ENCODE data around the gene EDARADD.

DNA sequence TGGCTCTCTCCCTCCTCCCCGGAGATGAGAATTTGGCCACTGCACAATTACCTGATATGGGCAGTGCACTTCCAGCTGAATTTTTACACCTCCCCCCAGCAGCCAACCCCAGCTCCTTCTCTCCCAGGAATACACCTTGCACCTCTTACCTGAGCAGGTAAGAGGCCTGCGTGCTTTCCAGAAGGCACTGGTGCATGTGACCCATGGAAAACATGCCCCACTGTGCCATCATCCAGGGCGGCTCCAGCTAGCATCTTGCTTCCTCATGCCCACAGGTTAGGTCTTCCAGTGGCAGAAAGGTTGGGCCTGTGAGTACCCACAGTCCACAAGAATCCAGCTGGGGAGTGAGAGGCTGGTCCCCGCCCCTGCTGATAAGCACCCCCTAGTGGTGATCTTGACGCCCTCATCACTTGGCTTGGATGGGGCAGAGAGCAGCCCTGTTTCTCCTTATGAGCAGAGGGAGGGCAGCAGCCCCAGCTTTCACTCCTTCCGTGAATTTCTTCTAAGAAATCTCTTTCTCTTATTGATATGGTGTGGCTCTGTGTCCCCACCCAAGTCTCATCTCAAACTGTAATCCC lies 57.8 kb downstream of the EDARADD start:
- TF ChIP-seq, protein P1, sequence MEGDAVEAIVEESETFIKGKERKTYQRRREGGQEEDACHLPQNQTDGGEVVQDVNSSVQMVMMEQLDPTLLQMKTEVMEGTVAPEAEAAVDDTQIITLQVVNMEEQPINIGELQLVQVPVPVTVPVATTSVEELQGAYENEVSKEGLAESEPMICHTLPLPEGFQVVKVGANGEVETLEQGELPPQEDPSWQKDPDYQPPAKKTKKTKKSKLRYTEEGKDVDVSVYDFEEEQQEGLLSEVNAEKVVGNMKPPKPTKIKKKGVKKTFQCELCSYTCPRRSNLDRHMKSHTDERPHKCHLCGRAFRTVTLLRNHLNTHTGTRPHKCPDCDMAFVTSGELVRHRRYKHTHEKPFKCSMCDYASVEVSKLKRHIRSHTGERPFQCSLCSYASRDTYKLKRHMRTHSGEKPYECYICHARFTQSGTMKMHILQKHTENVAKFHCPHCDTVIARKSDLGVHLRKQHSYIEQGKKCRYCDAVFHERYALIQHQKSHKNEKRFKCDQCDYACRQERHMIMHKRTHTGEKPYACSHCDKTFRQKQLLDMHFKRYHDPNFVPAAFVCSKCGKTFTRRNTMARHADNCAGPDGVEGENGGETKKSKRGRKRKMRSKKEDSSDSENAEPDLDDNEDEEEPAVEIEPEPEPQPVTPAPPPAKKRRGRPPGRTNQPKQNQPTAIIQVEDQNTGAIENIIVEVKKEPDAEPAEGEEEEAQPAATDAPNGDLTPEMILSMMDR (IDR thresholded peaks at IDR 0.05) = peak in 2 of 5 experiments; percentile 6 to 8
- no peak for TF ChIP-seq POLR2A (IDR thresholded peaks at IDR 0.05)
